ENCODE measurements around the gene SDR39U1.

GRCh38 chr14:24441485-24441884 lies 1.1 kb downstream of the SDR39U1 start:
- no peak for TF ChIP-seq CTCF (IDR thresholded peaks at IDR 0.05)
- no peak for TF ChIP-seq POLR2A (IDR thresholded peaks at IDR 0.05)

All from uterus (tissue), 2 donors.